GM10266 (cell line): ENCODE results near the gene MACROD2.
"Not testable (repeated sequence)": the region's sequence is repeated elsewhere in the genome, so short reads cannot be mapped to it uniquely, and the experiment has no call there.

Experiments
- DNase-seq: peaks from one replicate; pipeline ENCODE4 v3.0.0; 2012; ENCODE audit errors: extremely low spot score
- CTCF ChIP-seq: IDR thresholded peaks from 2 replicates; pipeline ENCODE4 v1.5.1; 2012; ENCODE audit warnings: mild to moderate bottlenecking, low read depth; ENCODE audit not compliant: control insufficient read depth, insufficient read depth; ENCODE audit errors: missing control alignments

The MACROD2 gene

GRCh38 chr20:16011519-16011918 lies 2016.2 kb downstream of the MACROD2 start:
- TF ChIP-seq CTCF: no peak
- no peak for DNase-seq

- not testable (repeated sequence) for DNase-seq
Observed at GRCh38 chr20:16012934-16013333, 2017.6 kb downstream of the MACROD2 start.

DNA sequence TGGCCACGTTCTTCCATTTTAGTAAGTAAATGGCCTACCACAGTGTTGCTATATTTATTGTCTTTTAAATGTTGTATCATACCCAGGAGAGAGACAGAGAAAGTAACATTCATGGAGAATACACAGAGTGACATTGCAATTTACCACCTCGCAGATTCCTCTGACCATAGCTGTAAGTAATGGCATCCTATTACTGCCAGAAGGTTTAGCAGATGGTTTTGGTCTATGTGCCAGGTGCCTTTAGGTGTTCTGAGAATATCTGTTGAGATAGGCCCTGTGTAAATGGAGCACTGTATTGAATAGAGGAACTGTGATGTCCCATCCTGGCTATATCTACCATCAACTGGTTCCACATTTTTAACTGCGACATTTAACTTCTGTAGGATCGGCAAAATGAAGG lies 2018.3 kb downstream of the MACROD2 start:
- DNase-seq: no peak
- no peak for TF ChIP-seq CTCF

- TF ChIP-seq CTCF: no peak
- DNase-seq: no peak
Observed at GRCh38 chr20:16014436-16014835, 2019.1 kb downstream of the MACROD2 start.

- no peak for DNase-seq
- TF ChIP-seq CTCF: no peak
Observed at GRCh38 chr20:16017656-16018055, 2022.3 kb downstream of the MACROD2 start.

DNA sequence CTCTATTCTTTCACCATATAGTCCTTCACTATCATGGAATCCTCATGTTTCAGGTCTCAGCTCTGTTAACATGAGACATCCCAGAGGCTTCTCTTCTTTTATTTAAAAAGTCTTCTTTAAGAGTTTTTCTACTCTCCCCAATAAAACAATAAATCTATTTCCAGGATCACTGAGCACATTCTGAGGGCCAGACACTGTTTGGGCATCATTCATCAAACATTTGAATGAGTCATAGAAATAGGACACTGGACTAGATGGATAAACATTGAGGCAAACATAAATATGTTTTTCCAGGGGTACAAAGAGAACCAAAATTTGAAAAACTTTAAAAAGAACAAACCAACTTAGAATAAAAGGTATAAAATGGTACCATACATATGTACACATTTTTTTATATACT lies 2023.6 kb downstream of the MACROD2 start:
- no peak for TF ChIP-seq CTCF
- DNase-seq: no peak

GRCh38 chr20:16020971-16021370 lies 2025.7 kb downstream of the MACROD2 start:
- DNase-seq: no peak
- no peak for TF ChIP-seq CTCF

GRCh38 chr20:16025084-16025483 lies 2029.8 kb downstream of the MACROD2 start:
- no peak for TF ChIP-seq CTCF
- no peak for DNase-seq
